ENCODE results near the gene HOATZ. TPM values are rescaled to one million over a fixed set of nuclear protein-coding genes. Genes with fewer than 3 reads are reported as not detected.

The HOATZ gene
- total RNA-seq, 1 donor from 2014 or later: not detected

GRCh38 chr11:111518668-111519067 is 4.1 kb downstream of the HOATZ start:
- Histone ChIP-seq H3K9me3 (no peaks in the 10 kb centered on the region), H3K27ac (no peak overlapping the region), H3K36me3 (no peaks in the 10 kb centered on the region), H3K27me3 (no peaks in the 10 kb centered on the region), H3K4me1 (no peaks in the 10 kb centered on the region), H3K4me3 (no peak overlapping the region)
- TF ChIP-seq POLR2A (IDR thresholded peaks at IDR 0.05) (no peak), CTCF (IDR thresholded peaks at IDR 0.05) (no peak), POLR2AphosphoS5 (IDR thresholded peaks at IDR 0.05; ENCODE audit: insufficient read depth in 1 of 2, low read depth in 1 of 2) (no peak)
- no peak for DNase-seq (ENCODE audit: extremely low spot score in 2 of 2)
- intact Hi-C loops (cut with DNase I): no loop called here

GRCh38 chr11:111520560-111520959 is 6.0 kb downstream of the HOATZ start:
- H3K4me1 ChIP-seq: no peaks in the 10 kb centered on the region
- H3K27me3 ChIP-seq: no peaks in the 10 kb centered on the region
- intact Hi-C loops (cut with DNase I): no loop called here
- H3K4me3 ChIP-seq: no peak overlapping the region
- H3K27ac ChIP-seq: no peak overlapping the region
- H3K36me3 ChIP-seq: no peaks in the 10 kb centered on the region
- TF ChIP-seq POLR2A (IDR thresholded peaks at IDR 0.05) (no peak), POLR2AphosphoS5 (IDR thresholded peaks at IDR 0.05; ENCODE audit: insufficient read depth in 1 of 2, low read depth in 1 of 2) (no peak), CTCF (IDR thresholded peaks at IDR 0.05) (no peak)
- DNase-seq (ENCODE audit: extremely low spot score in 2 of 2): no peak
- no peaks in the 10 kb centered on the region for H3K9me3 ChIP-seq

- Histone ChIP-seq H3K36me3 (no peaks in the 10 kb centered on the region), H3K4me1 (no peaks in the 10 kb centered on the region), H3K4me3 (no peak overlapping the region), H3K9me3 (no peaks in the 10 kb centered on the region), H3K27me3 (no peaks in the 10 kb centered on the region), H3K27ac (no peak overlapping the region)
- intact Hi-C loops (cut with DNase I): no loop called here
- TF ChIP-seq CTCF (IDR thresholded peaks at IDR 0.05) (no peak), POLR2AphosphoS5 (IDR thresholded peaks at IDR 0.05; ENCODE audit: insufficient read depth in 1 of 2, low read depth in 1 of 2) (no peak), POLR2A (IDR thresholded peaks at IDR 0.05) (no peak)
- no peak for DNase-seq (ENCODE audit: extremely low spot score in 2 of 2)
Observed at GRCh38 chr11:111521135-111521534, 6.6 kb downstream of the HOATZ start.

- TF ChIP-seq POLR2A (IDR thresholded peaks at IDR 0.05): no peak
- no peak for TF ChIP-seq CTCF (IDR thresholded peaks at IDR 0.05)
- TF ChIP-seq POLR2AphosphoS5 (IDR thresholded peaks at IDR 0.05; ENCODE audit: insufficient read depth in 1 of 2, low read depth in 1 of 2): no peak
Observed at GRCh38 chr11:111522426-111522825, 7.8 kb downstream of the HOATZ start.

GRCh38 chr11:111523343-111523742 is 8.8 kb downstream of the HOATZ start:
- intact Hi-C loops (cut with DNase I): no loop called here
- no peak for DNase-seq (ENCODE audit: extremely low spot score in 2 of 2)
- TF ChIP-seq POLR2A (IDR thresholded peaks at IDR 0.05) (no peak), POLR2AphosphoS5 (IDR thresholded peaks at IDR 0.05; ENCODE audit: insufficient read depth in 1 of 2, low read depth in 1 of 2) (no peak)

More at GRCh38 chr11:111522426-111522825, 7.8 kb downstream of the HOATZ start:
- Histone ChIP-seq H3K4me1 (no peaks in the 10 kb centered on the region), H3K27ac (no peak overlapping the region), H3K4me3 (no peak overlapping the region), H3K36me3 (no peaks in the 10 kb centered on the region), H3K27me3 (no peaks in the 10 kb centered on the region), H3K9me3 (no peaks in the 10 kb centered on the region)
- DNase-seq (ENCODE audit: extremely low spot score in 2 of 2): no peak
- intact Hi-C loops (cut with DNase I): no loop called here

More at GRCh38 chr11:111523343-111523742, 8.8 kb downstream of the HOATZ start:
- H3K9me3 ChIP-seq: no peaks in the 10 kb centered on the region
- no peak overlapping the region for H3K4me3 ChIP-seq
- no peaks in the 10 kb centered on the region for H3K36me3 ChIP-seq
- no peak overlapping the region for H3K27ac ChIP-seq
- no peaks in the 10 kb centered on the region for H3K4me1 ChIP-seq
- H3K27me3 ChIP-seq: no peaks in the 10 kb centered on the region

Data from vagina (tissue), 2 donors.